ENCODE measurements around the gene TRPM5.

Gene TRPM5

DNA sequence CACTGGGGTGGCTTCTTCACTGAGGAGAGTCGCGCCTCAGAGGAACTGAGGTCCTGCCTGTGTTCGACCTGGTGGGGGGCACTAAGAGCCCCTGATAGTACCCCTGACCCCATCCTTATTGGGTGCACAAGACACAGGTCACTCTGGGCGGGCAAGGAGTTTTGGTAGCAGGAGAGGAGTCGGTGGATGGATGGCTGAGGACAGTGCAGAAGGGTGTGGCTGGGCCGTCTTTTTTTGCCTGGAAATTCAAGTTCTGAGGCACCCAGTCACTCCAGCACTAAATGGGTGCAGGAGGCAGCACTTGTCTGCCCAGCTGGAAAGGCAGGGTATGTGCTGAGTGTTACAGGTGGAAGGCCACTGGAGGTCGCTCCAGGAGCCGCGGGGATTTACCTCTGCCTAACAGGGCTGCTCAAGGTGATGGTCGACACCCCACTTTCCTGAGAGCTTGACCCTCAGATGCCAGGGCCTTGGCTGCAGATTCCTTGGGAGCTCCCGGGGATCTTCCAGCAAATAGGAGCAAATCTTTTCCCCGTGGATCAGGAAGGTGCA lies 42.8 kb downstream of the TRPM5 start:
- DNase-seq: no peak

DNA sequence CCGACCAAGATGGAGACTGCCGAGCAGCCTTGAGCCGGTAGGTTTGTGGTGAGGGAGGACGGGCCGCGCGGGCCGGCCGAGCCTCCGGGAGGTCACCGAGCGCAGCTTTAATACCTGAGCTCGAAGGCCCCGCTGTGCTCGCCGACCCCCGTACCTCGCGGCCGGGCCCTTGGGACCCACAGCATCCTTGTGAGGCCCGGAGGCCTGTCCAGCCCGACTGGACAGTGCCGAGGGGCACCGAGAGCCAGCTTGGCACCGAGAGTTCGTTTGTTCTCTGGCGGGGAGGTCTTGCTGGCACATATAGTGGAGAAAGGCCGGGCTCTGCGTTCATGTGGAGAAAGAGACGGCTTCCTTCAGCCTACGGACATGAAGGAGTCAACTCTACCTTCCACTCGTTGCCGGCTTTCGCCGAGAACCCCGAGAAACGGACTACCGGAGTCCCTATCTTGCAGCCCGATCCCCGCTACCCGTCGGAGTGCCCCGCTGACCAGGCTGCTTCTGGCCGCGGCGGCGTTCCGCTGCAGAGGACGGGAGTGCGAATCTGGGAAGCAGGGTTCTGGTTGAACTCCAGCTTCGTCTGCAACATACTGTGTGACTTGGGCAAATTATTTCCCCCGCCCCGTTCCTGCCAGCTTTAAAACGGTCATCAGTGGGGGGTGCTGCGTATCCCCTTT lies 43.4 kb downstream of the TRPM5 start:
- no peak for DNase-seq

DNA sequence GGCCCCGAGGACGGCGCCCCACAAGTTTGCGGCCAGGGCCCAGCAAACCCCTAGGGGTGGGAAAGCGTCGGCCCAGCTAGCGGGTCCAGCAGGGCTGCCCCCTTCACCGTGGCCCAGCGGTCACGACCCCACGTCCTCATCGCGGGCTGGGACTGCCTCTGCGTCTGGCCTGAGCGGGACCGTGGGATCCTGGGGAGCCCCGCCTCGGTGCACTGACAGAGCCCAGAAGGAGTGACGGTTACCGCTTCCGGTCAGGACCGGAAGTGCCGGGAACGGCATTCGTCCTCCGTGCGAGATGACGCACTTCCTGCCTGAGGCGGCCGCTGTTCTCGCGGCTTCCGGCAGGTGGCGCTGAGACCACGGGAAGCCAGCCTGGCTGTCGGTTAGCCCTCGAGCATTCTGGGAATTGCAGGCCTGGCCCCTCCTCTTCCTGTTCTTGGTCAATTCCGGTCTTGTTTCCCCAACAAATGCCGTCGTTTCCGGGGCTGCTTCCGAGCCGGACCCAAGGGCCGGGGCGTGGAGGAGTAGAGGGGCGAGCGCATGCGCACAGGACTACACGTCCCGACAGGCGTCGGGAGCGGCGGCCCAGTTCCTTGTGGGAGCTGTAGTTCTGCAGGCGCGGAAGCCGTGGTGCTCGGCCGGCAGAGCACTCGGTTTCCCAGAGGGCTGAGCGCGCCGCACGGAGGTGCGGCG lies 44.1 kb downstream of the TRPM5 start, which contains the start of gene TSSC4:
Gene TSSC4 (plus strand): TSS at position 682 of the 693 bp plus-strand sequence. CDS start 1,884 bp downstream, outside the sequence.
- peak; percentile 99 for DNase-seq

DNA sequence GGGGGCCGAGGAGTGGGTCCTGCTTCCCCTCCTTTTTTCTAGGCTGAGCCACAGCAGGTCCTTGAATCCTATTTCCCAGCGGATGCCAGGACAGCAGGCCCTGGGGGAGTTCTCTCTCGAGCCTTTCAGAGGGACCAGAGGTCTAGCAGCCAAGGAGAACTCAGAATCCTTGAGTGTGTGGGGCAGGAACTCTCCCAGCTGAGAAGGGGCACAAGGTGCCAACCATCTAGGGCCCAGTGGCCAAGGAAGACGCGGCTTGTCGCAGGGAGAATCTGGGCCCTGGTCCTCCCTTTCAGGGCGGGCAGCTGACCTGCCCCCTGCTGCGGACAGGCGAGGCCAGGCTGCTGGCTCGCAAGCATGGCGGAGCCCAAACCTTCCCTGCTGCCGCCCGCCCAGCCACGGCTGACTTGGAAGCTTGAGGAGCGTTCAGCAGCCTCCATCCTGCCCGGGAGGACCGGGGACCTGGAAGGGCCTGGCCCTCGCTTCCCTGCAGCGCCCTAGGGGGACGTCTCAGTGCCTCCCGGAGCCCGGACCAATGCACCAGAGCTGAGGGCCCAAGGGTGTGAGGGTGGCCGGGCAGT lies 44.7 kb downstream of the TRPM5 start:
- DNase-seq: no peak

DNA sequence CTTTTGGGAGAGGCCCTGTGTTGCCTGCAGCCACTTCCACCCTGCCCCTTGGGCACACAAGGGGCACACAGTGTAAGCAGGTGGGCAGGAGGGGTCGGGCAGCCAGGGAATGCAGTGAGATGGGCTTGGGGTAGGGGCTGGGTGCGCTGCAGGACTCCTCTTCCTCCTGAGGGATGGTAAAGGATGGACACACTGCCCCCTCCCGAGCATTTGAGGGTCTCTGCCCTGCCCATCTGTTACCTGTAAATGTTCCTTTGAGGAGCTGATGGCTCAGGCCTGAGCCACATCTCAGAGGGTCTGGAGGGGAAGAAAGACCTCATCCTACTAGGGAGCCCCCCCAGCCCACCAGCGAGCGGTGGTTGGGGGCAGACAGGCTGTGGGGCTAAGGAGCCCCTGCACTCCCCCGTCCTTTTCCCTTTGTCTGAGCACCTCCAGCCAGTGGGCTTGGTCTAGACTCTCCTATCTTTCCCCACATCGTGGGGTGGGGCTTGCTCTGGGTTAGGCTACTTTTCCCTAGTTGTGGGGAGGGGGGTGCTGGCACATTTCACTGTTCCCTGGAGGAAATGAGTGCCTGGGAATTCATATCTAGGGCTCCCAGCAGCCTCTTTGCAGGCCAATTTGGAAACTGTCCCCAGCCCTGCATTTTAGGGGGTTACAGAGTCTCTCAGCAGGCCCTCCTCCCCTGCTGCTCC lies 45.5 kb downstream of the TRPM5 start:
- DNase-seq: no peak

DNA sequence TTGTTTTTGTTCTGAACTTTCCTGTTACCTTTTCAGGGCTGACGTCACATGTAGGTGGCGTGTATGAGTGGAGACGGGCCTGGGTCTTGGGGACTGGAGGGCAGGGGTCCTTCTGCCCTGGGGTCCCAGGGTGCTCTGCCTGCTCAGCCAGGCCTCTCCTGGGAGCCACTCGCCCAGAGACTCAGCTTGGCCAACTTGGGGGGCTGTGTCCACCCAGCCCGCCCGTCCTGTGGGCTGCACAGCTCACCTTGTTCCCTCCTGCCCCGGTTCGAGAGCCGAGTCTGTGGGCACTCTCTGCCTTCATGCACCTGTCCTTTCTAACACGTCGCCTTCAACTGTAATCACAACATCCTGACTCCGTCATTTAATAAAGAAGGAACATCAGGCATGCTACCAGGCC lies 47.3 kb downstream of the TRPM5 start:
- DNase-seq: no peak

DNA sequence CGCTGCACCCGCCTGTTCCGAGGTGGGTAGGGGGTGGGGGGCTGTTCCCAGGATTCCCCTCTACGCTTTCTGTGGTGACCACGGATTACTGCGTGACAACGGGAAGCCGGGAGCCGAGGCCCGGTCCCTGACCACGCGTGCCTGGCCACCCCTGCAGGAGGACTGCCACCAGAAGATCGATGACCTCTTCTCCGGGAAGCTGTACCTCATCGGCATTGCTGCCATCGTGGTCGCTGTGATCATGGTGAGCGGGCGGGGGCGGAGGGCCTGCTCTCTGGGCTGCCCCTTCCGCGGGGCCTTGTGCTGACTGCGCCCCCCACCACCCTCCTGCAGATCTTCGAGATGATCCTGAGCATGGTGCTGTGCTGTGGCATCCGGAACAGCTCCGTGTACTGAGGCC lies 47.8 kb downstream of the TRPM5 start:
- no peak for DNase-seq

DNA sequence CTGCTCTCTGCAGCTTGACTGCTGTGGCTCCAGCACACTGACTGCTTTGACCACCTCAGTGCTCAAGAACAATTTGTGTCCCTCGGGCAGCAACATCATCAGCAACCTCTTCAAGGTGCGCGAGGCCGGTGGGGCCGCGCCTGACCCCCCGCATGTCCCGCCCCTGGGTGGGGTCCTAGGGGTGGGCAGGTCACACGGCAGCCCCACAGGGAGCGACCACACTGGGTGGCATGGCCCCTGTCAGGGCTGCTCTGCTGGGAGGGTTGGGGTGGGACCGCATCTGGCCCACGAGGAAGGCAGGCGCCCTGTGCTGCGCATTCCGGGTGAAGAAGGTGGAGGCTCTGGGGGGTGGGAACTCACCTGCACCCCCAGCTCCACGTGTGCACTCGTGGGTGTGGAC lies 48.5 kb downstream of the TRPM5 start:
- no peak for DNase-seq

DNA sequence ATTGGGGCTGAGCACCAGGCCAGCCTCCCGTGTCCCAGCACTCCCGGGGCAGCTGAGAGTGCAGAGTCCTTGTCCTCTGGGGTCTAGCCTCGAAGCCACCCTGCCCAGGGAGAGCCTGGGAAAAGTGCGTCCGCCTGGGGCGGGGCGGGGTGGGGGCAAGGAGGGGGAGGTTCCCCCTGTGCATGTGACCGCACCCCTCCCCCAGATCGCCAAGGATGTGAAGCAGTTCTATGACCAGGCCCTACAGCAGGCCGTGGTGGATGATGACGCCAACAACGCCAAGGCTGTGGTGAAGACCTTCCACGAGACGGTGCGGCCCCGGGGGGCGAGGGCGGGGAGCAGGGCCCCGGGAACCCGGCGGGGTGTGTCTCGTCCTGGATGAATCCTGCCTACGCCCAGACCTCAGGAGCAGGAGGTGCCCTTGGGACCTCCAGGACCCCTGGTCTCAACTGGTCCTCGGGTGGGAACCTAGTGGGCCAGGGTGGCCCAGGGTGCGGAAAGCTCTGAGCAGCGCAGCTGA lies 49.0 kb downstream of the TRPM5 start:
- no peak for DNase-seq

DNA sequence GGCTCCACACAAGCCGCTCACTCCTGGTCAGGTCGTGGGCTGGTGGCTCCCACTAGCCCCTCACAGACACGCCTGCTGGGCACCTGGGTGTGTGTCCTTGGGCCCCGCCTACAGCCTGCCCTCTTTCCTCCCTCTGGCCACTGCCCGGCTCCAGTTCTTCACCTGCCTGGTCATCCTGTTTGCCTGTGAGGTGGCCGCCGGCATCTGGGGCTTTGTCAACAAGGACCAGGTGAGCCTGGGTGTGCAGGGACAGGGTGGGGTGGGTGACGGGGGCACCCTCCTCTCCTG lies 49.6 kb downstream of the TRPM5 start:
- no peak for DNase-seq

Data from NCI-H748 treated with DMSO at 0.1 percent for 48 hours (cell line).